H1 (cell line): ENCODE results near the gene MACF1. TPM values are rescaled to one million over a fixed set of nuclear protein-coding genes. Genes with fewer than 3 reads are reported as not detected.

Experiments used
- CTCF ChIA-PET: fragments of 300-600 bp; sonication (Branson Sonifier 250); formaldehyde crosslinking; loops from one replicate; lab custom pipeline; 2021; ENCODE audit not compliant: partially characterized antibody; lab: Charles Lee
- POLR2A ChIA-PET: fragments of 300-600 bp; sonication (Branson Sonifier 250); formaldehyde crosslinking; loops from one replicate; lab custom pipeline; 2021; ENCODE audit warnings: inconsistent platforms; ENCODE audit not compliant: partially characterized antibody; lab: Charles Lee
- DNase-seq, 2 experiments: peaks; one replicate each; pipeline versions ENCODE4 v3.0.0 to v3.0.0-alpha.2; 2010 to 2022; ENCODE audit warnings: low spot score in 2 of 2, low read depth in 1 of 2, mixed read lengths in 1 of 2
- FAIRE-seq: peaks from 2 replicates; lab custom pipeline; 2011; peaks lifted over from hg19 to GRCh38; lab: Jason Lieb, UNC
- H2AFZ ChIP-seq: 2 replicates; pipeline ENCODE4 v1.8.1; 2012; ENCODE audit warnings: low read length, inconsistent platforms
- H2AK5ac ChIP-seq: 2 replicates; pipeline ENCODE4 v1.6.1; 2013; ENCODE audit warnings: low read depth, low read length
- H2BK120ac ChIP-seq: replicated peaks from 2 replicates; pipeline ENCODE3; 2013; ENCODE audit warnings: low read depth, low read length, inconsistent platforms
- H2BK12ac ChIP-seq: 2 replicates; pipeline ENCODE4 v1.6.1; 2013; ENCODE audit warnings: low read depth, low read length
- H2BK15ac ChIP-seq: 2 replicates; pipeline ENCODE4 v1.6.1; 2013; ENCODE audit warnings: low read length
- H2BK20ac ChIP-seq: 2 replicates; pipeline ENCODE4 v1.6.1; 2013; ENCODE audit warnings: low read length
- H2BK5ac ChIP-seq: 2 replicates; pipeline ENCODE4 v1.6.1; 2013; ENCODE audit warnings: low read depth, low read length
- H3K14ac ChIP-seq: 2 replicates; pipeline ENCODE4 v1.6.1; 2013; ENCODE audit warnings: inconsistent platforms; ENCODE audit not compliant: insufficient read length
- H3K18ac ChIP-seq: 2 replicates; pipeline ENCODE4 v1.6.1; 2013; ENCODE audit warnings: low read length; ENCODE audit errors: extremely low read depth
- H3K23ac ChIP-seq: 2 replicates; pipeline ENCODE4 v1.6.1; 2013; ENCODE audit warnings: inconsistent platforms; ENCODE audit not compliant: insufficient read length
- H3K23me2 ChIP-seq: 2 replicates; pipeline ENCODE4 v1.6.1; 2013; ENCODE audit warnings: low read depth, low read length
- H3K27ac ChIP-seq: 2 replicates; pipeline ENCODE4 v1.6.1; 2011; ENCODE audit warnings: low read depth, low read length, inconsistent platforms
- H3K27me3 ChIP-seq, 4 experiments: replicated peaks in 1 of 4; 1 replicate in 1 of 4; 2 replicates in 3 of 4; pipeline versions ENCODE4 v1.6.1 to v1.8.1; 2011 to 2013; ENCODE audit warnings: low read length in 3 of 4, mild to moderate bottlenecking in 3 of 4, inconsistent platforms in 2 of 4, mixed read lengths in 2 of 4, moderate library complexity in 1 of 4; ENCODE audit not compliant: control insufficient read depth in 3 of 4, insufficient read depth in 3 of 4; ENCODE audit errors: extremely low read depth in 1 of 4
- H3K36me3 ChIP-seq, 4 experiments: 2 replicates each; pipeline versions ENCODE4 v1.6.1 to v1.8.1; 2011 to 2013; ENCODE audit warnings: mild to moderate bottlenecking in 4 of 4, low read length in 3 of 4, moderate library complexity in 2 of 4, control low read depth in 1 of 4, inconsistent platforms in 1 of 4; ENCODE audit not compliant: insufficient read depth in 4 of 4, control insufficient read depth in 2 of 4
- H3K4ac ChIP-seq: replicated peaks from 2 replicates; pipeline ENCODE3; 2013; ENCODE audit warnings: low read length, low read depth, mixed read lengths, inconsistent platforms; ENCODE audit not compliant: insufficient read length
- H3K4me1 ChIP-seq, 4 experiments: replicated peaks in 1 of 4; 1 replicate in 1 of 4; 2 replicates in 3 of 4; pipeline versions ENCODE4 v1.6.1 to v1.8.1; 2011 to 2013; ENCODE audit warnings: low read length in 3 of 4, inconsistent platforms in 2 of 4, mixed read lengths in 1 of 4; ENCODE audit not compliant: insufficient read depth in 4 of 4, control insufficient read depth in 3 of 4
- H3K4me2 ChIP-seq, 2 experiments: 2 replicates each; pipeline versions ENCODE4 v1.6.1 to v1.8.1; 2011 to 2013; ENCODE audit warnings: low read depth in 2 of 2, low read length in 2 of 2, control low read depth in 1 of 2, inconsistent platforms in 1 of 2, mild to moderate bottlenecking in 1 of 2; ENCODE audit not compliant: insufficient read depth in 1 of 2
- H3K4me3 ChIP-seq, 4 experiments: fragments of 200-600, 300-600 bp in 1 of 4; sonication (generic), shearing (Covaris generic), sonication (Bioruptor Twin) in 1 of 4; 2 replicates each; pipeline versions ENCODE4 v1.5.1 to v1.8.1; 2011 to 2016; ENCODE audit warnings: low read length in 4 of 4, low read depth in 3 of 4, control low read depth in 2 of 4, inconsistent platforms in 2 of 4, mild to moderate bottlenecking in 2 of 4, mixed read lengths in 1 of 4, moderate library complexity in 1 of 4; ENCODE audit not compliant: insufficient read depth in 2 of 4; ENCODE audit errors: extremely low read depth in 1 of 4
- H3K56ac ChIP-seq: replicated peaks from 2 replicates; pipeline ENCODE3; 2013; ENCODE audit warnings: low read depth, mild to moderate bottlenecking, mixed read lengths, low read length, inconsistent platforms; ENCODE audit not compliant: insufficient read length
- H3K79me1 ChIP-seq: 2 replicates; pipeline ENCODE4 v1.6.1; 2013; ENCODE audit warnings: low read depth, low read length, control low read depth
- H3K79me2 ChIP-seq, 2 experiments: 2 replicates each; pipeline versions ENCODE4 v1.6.1 to v1.8.1; 2012 to 2013; ENCODE audit warnings: low read length in 2 of 2, mild to moderate bottlenecking in 2 of 2, inconsistent platforms in 1 of 2; ENCODE audit not compliant: insufficient read depth in 2 of 2, control insufficient read depth in 1 of 2
- H3K9ac ChIP-seq, 4 experiments: replicated peaks in 1 of 4; 1 replicate in 1 of 4; 2 replicates in 3 of 4; pipeline versions ENCODE4 v1.6.1 to v1.8.1; 2011 to 2013; ENCODE audit warnings: low read depth in 3 of 4, low read length in 3 of 4, control low read depth in 2 of 4, mild to moderate bottlenecking in 2 of 4, moderate library complexity in 2 of 4, inconsistent platforms in 1 of 4; ENCODE audit errors: extremely low read depth in 1 of 4
- H3K9me3 ChIP-seq, 2 experiments: 2 replicates each; pipeline versions ENCODE4 v1.6.1 to v1.8.1; 2012 to 2013; ENCODE audit warnings: mild to moderate bottlenecking in 2 of 2, moderate library complexity in 2 of 2, control low read depth in 1 of 2, inconsistent platforms in 1 of 2, low read depth in 1 of 2, low read length in 1 of 2, mixed read lengths in 1 of 2; ENCODE audit not compliant: insufficient read depth in 2 of 2
- H4K20me1 ChIP-seq, 2 experiments: replicated peaks in 1 of 2; 2 replicates each; pipeline versions ENCODE3 to v1.8.1; 2011 to 2013; ENCODE audit warnings: inconsistent platforms in 2 of 2, low read length in 2 of 2, mild to moderate bottlenecking in 1 of 2; ENCODE audit not compliant: insufficient read depth in 2 of 2, control insufficient read depth in 1 of 2
- H4K5ac ChIP-seq: 2 replicates; pipeline ENCODE4 v1.6.1; 2013; ENCODE audit warnings: low read length, low read depth, mixed read lengths, inconsistent platforms; ENCODE audit not compliant: insufficient read length
- H4K8ac ChIP-seq: 2 replicates; pipeline ENCODE4 v1.8.0; 2013; ENCODE audit warnings: mild to moderate bottlenecking, moderate library complexity, low read length, inconsistent platforms; ENCODE audit not compliant: insufficient read depth; ENCODE audit errors: extremely low read depth
- H4K91ac ChIP-seq: replicated peaks from 2 replicates; pipeline ENCODE3; 2013; ENCODE audit warnings: low read length, mixed read lengths, inconsistent platforms; ENCODE audit not compliant: insufficient read length
- RFX5 ChIP-seq: IDR thresholded peaks from 2 replicates; pipeline ENCODE4 v1.6.1; 2011; ENCODE audit warnings: low read depth, low read length, improper control_type of control experiment, borderline replicate concordance
- WGBS, 2 experiments: shearing (Covaris generic) in 1 of 2; methylation state at CpG; one replicate each; pipeline versions ENCODE4 v1.1.6 to v1.1.7; 2013 to 2015; ENCODE audit warnings: low lambda C conversion rate in 2 of 2, mixed read lengths in 2 of 2, inconsistent platforms in 1 of 2, low coverage in 1 of 2, missing lambda C conversion rate in 1 of 2; ENCODE audit not compliant: insufficient replicate concordance in 2 of 2, insufficient coverage in 1 of 2, insufficient read length in 1 of 2; ENCODE audit errors: extremely low coverage in 1 of 2, missing lambda C conversion rate in 1 of 2; 5-methylcytosine and 5-hydroxymethylcytosine counted together
- polyA plus RNA-seq, 7 experiments: library from polyadenylated mRNA; depleted of rRNA in 3 of 7; stranded (reverse) in 5 of 7; unstranded in 2 of 7; fragments of >200 nt in 5 of 7; fragments of 200-250 nt in 2 of 7; gene quantifications; 1 replicate in 5 of 7; 2 replicates in 1 of 7; 4 replicates in 1 of 7; pipeline versions ENCODE4 v1.2.1 to v1.2.3, GENCODE V29; 2011 to 2013; ENCODE audit warnings: missing spikeins in 2 of 7, mixed read lengths in 2 of 7
- total RNA-seq: library from RNA; stranded (reverse); fragmentation: NEBNext Ultra II Directional; extraction: Animal tissue kit (Norgen Biotek cat#: 25700); gene quantifications from 2 replicates; pipeline ENCODE4 v1.2.1, GENCODE V29; 2021

The MACF1 gene
- total and polyA plus RNA-seq, 2 of the 8 experiments (the other 6 are each of a cell fraction or from before 2014, with no cell fraction given) = 59.8 to 285 TPM

- ChIA-PET CTCF (interaction anchor here (1.2 to 2.5 kb wide), 3 partner anchors 9 to 37 kb away, joined by 3 to 8 read pairs (median 7); no protein-coding TSS in a partner anchor), POLR2A (no interaction called here)
- Histone ChIP-seq H3K27me3 (no peaks in the 10 kb centered on the region), H3K4me2 (no peak overlapping the region), H2AK5ac (no peak overlapping the region), H2AFZ (no peak overlapping the region), H3K56ac (no peak overlapping the region), H2BK5ac (no peak overlapping the region), H2BK15ac (no peak overlapping the region), H4K91ac (no peak overlapping the region), H3K4ac (no peak overlapping the region), H4K8ac (no peak overlapping the region), H3K23me2 (no peaks in the 10 kb centered on the region), H3K9me3 (no peaks in the 10 kb centered on the region), H3K18ac (no peak overlapping the region), H3K79me1 (no peaks in the 10 kb centered on the region), H3K4me1 (no peaks in the 10 kb centered on the region), H2BK12ac (no peak overlapping the region), H3K4me3 (no peak overlapping the region), H3K9ac (no peak overlapping the region), H2BK120ac (no peak overlapping the region), H4K5ac (no peak overlapping the region), H3K36me3 (peaks cover 33 to 66% (median 56%) of the 10 kb centered on the region in 4 experiments), H3K27ac (no peak overlapping the region), H3K79me2 (no peaks in the 10 kb centered on the region), H3K23ac (no peak overlapping the region), H2BK20ac (no peak overlapping the region), H3K14ac (no peak overlapping the region), H4K20me1 (peaks cover 2% of the 10 kb centered on the region in 2 experiments)
- DNase-seq (no peak), FAIRE-seq (no peak)
- WGBS, 2 experiments = 94% methylated on average over 1 of the region's 1 CpG; no CpG with 5 or more reads in 1 of the 2 experiments
- TF ChIP-seq RFX5 = no peak
Measured at GRCh38 chr1:39360731-39361130, 156.2 kb downstream of the MACF1 start.
